Measurements from ENCODE around the gene KIF2A. TPM values are rescaled to one million over a fixed set of nuclear protein-coding genes. Genes with fewer than 3 reads are reported as not detected.

KIF2A gene
- total RNA-seq, 1 experiment from 2014 or later = 86.1 TPM

GRCh38 chr5:62369039-62369438 is 63.0 kb downstream of the KIF2A start:
- Histone ChIP-seq H2BK15ac (ENCODE audit: low read depth, low read length) (no peak overlapping the region), H4K20me1 (ENCODE audit: control insufficient read depth, insufficient read depth, insufficient read length) (no peaks in the 10 kb centered on the region), H4K5ac (ENCODE audit: insufficient read length, low read depth, low read length) (no peak overlapping the region), H2BK20ac (ENCODE audit: low read depth, low read length, poor library complexity, severe bottlenecking) (no peak overlapping the region), H4K8ac (replicated peaks; ENCODE audit: insufficient read length, low read depth, low read length) (no peak overlapping the region), H3K23ac (ENCODE audit: insufficient read length, low read depth, low read length) (no peak overlapping the region), H3K27me3 (ENCODE audit: insufficient read depth, low read length) (no peaks in the 10 kb centered on the region), H3K4ac (ENCODE audit: low read depth, low read length) (no peak overlapping the region), H3K27ac (ENCODE audit: insufficient read length, low read depth, low read length) (no peak overlapping the region), H3K18ac (ENCODE audit: insufficient read length, low read depth, low read length) (no peak overlapping the region), H3K23me2 (ENCODE audit: insufficient read length, low read depth, low read length, poor library complexity, severe bottlenecking) (no peaks in the 10 kb centered on the region), H2BK12ac (ENCODE audit: insufficient read length, low read depth, low read length) (no peak overlapping the region), H2AFZ (ENCODE audit: low read length) (no peak overlapping the region), H2AK5ac (ENCODE audit: insufficient read length, low read length) (no peak overlapping the region), H3K4me2 (ENCODE audit: insufficient read depth, insufficient read length, low read length) (no peak overlapping the region), H2BK120ac (ENCODE audit: low read depth, low read length, poor library complexity, severe bottlenecking) (no peak overlapping the region), H3T11ph (ENCODE audit: low read length) (no peak overlapping the region), H3K9ac (ENCODE audit: extremely low read depth, insufficient read length, low read length) (no peak overlapping the region), H3K9me3 (ENCODE audit: control insufficient read depth, low read depth, low read length) (no peaks in the 10 kb centered on the region), H3K79me2 (ENCODE audit: insufficient read depth, low read length) (no peaks in the 10 kb centered on the region), H3K4me1 (ENCODE audit: insufficient read depth, low read length) (no peaks in the 10 kb centered on the region), H3K14ac (ENCODE audit: insufficient read depth, low read length) (no peak overlapping the region), H3K79me1 (ENCODE audit: insufficient read depth, low read depth, low read length, poor library complexity, severe bottlenecking) (no peaks in the 10 kb centered on the region), H4K91ac (ENCODE audit: insufficient read length, low read depth, low read length) (no peak overlapping the region), H3K56ac (ENCODE audit: insufficient read length, low read depth, low read length) (no peak overlapping the region), H2BK5ac (ENCODE audit: insufficient read length, low read length) (no peak overlapping the region)
- Mint-ChIP-seq H3K36me3 (ENCODE audit: insufficient read depth in 1 of 3, low read depth in 3 of 3) (peaks cover 15 to 56% (median 54%) of the 10 kb centered on the region in 3 experiments; a peak in 6 of 7 replicates), H3K4me1 (no peaks in the 10 kb centered on the region), H3K9me3 (no peaks in the 10 kb centered on the region), H3K27me3 (ENCODE audit: low read depth) (no peaks in the 10 kb centered on the region), H3K4me3 (no peak overlapping the region), H3K27ac (no peak overlapping the region; a peak in 1 of 7 replicates)
- no peak for TF ChIP-seq CTCF (conservative IDR thresholded peaks at IDR 0.05)
- no peak for DNase-seq
- WGBS (ENCODE audit: extremely low coverage, insufficient read length, low lambda C conversion rate) = no CpG with 5 or more reads among the region's 2 CpGs

Data from H9 (cell line).